Parathyroid adenoma (tissue), 2 donors: ENCODE data around the gene ZSCAN5B.
A peak's percentile ranks its signal among the peaks of the same experiment; 100 is the strongest.
"Not testable (repeated sequence)": the region's sequence is repeated elsewhere in the genome, so short reads cannot be mapped to it uniquely, and the experiment has no call there.

ENCODE experiments used
- H2AFZ ChIP-seq: fragments of 300-600 bp; sonication (generic); one replicate; pipeline ENCODE4 v1.7.0; 2017; ENCODE audit warnings: antibody characterized with exemption, mild to moderate bottlenecking
- H3K27ac ChIP-seq: fragments of 300-600 bp; sonication (generic); one replicate; pipeline ENCODE4 v1.7.0; 2017
- H3K27me3 ChIP-seq: fragments of 300-600 bp; sonication (generic); one replicate; pipeline ENCODE4 v1.7.0; 2017; ENCODE audit warnings: low read length; ENCODE audit not compliant: control insufficient read depth, insufficient read depth
- H3K36me3 ChIP-seq: fragments of 300-600 bp; sonication (generic); one replicate; pipeline ENCODE4 v1.7.0; 2017; ENCODE audit warnings: low read length; ENCODE audit not compliant: control insufficient read depth, insufficient read depth
- H3K4me1 ChIP-seq: fragments of 300-600 bp; sonication (generic); one replicate; pipeline ENCODE4 v1.7.0; 2017; ENCODE audit warnings: control low read depth
- H3K4me2 ChIP-seq: fragments of 300-600 bp; sonication (generic); one replicate; pipeline ENCODE4 v1.7.0; 2017; ENCODE audit warnings: low read length
- H3K4me3 ChIP-seq: fragments of 300-600 bp; sonication (generic); one replicate; pipeline ENCODE4 v1.7.0; 2017; ENCODE audit warnings: low read depth, low read length
- H3K79me2 ChIP-seq: fragments of 300-600 bp; sonication (generic); one replicate; pipeline ENCODE4 v1.7.0; 2017; ENCODE audit warnings: control low read depth
- H3K9ac ChIP-seq: fragments of 300-600 bp; sonication (generic); one replicate; pipeline ENCODE4 v1.7.0; 2017; ENCODE audit warnings: mild to moderate bottlenecking
- H3K9me3 ChIP-seq: fragments of 300-600 bp; sonication (generic); one replicate; pipeline ENCODE4 v1.7.0; 2017; ENCODE audit warnings: low read length; ENCODE audit not compliant: control insufficient read depth
- TF ChIP-seq, protein P1 (sequence below): fragments of 300-600 bp; sonication (generic); IDR thresholded peaks from one replicate; pipeline ENCODE4 v1.7.0; 2017; ENCODE audit warnings: antibody characterized with exemption, mild to moderate bottlenecking
- donor health status: primary hyperparathyroidism.

ZSCAN5B gene

GRCh38 chr19:56218961-56219360 lies 21.4 kb upstream of the ZSCAN5B start:
- Histone ChIP-seq H3K27ac (no peak overlapping the region), H2AFZ (no peak overlapping the region), H3K4me2 (no peak overlapping the region), H3K27me3 (no peaks in the 10 kb centered on the region), H3K36me3 (no peaks in the 10 kb centered on the region), H3K9ac (no peak overlapping the region), H3K79me2 (no peaks in the 10 kb centered on the region), H3K4me3 (no peak overlapping the region), H3K9me3 (no peaks in the 10 kb centered on the region), H3K4me1 (no peaks in the 10 kb centered on the region)
- TF ChIP-seq, protein P1, sequence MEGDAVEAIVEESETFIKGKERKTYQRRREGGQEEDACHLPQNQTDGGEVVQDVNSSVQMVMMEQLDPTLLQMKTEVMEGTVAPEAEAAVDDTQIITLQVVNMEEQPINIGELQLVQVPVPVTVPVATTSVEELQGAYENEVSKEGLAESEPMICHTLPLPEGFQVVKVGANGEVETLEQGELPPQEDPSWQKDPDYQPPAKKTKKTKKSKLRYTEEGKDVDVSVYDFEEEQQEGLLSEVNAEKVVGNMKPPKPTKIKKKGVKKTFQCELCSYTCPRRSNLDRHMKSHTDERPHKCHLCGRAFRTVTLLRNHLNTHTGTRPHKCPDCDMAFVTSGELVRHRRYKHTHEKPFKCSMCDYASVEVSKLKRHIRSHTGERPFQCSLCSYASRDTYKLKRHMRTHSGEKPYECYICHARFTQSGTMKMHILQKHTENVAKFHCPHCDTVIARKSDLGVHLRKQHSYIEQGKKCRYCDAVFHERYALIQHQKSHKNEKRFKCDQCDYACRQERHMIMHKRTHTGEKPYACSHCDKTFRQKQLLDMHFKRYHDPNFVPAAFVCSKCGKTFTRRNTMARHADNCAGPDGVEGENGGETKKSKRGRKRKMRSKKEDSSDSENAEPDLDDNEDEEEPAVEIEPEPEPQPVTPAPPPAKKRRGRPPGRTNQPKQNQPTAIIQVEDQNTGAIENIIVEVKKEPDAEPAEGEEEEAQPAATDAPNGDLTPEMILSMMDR: no peak

DNA sequence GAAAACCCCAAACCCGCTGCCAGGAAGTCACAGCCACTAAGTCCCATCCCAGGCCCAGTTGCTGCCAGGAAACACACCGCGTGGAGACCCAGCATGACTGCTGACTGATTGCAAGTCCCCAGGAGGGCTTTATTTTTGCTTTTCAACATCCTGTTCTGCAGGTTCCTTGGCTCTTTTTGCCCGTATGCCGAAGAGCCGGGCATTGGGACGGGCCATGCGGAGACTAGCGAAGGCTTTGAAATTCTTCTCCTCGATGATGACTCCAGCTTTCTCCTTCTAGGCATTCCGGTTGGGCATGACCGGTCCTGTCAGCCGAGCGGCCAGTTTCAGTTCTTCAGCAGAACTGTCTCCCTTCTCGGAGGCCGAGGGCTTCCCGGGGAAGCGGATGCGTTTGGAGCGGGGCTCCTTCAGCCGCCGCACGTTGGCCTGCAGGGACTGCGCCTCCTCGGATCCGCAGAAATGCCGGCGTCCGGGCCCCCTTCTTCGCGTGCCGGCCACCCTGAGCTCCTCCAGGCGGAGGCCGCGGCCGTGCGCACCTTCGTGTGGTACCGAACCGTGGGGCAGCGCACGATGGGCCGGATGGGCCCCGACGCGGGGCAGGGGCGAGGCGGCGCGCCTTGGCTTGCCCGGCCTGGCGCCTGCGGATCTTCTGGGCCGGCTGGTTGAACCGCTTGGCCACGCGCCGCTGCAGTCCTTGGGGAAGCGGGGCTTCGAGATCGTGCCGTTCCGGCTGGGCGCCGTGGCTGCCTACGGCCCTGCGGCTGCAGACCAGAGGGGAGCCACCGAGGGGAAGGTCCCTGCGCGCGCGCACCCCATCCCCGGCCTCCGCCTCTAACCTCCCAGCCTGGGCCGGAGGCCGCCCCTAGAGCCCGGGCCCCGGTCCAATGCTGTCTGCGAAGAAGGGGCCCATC lies 19.7 kb upstream of the ZSCAN5B start:
- H3K9me3 ChIP-seq: no peaks in the 10 kb centered on the region
- H3K4me1 ChIP-seq: no peaks in the 10 kb centered on the region
- no peak overlapping the region for H3K27ac ChIP-seq
- no peaks in the 10 kb centered on the region for H3K79me2 ChIP-seq
- H3K4me2 ChIP-seq: peak overlapping the region; percentile 90
- peak overlapping the region; percentile 85 for H2AFZ ChIP-seq
- TF ChIP-seq, protein P1: no peak
- H3K36me3 ChIP-seq: no peaks in the 10 kb centered on the region
- H3K27me3 ChIP-seq: no peaks in the 10 kb centered on the region
- peak overlapping the region; percentile 41 for H3K4me3 ChIP-seq
- H3K9ac ChIP-seq: no peak overlapping the region

- Histone ChIP-seq H3K4me3 (no peak overlapping the region), H3K27ac (no peak overlapping the region), H3K9ac (no peak overlapping the region), H3K4me1 (no peaks in the 10 kb centered on the region), H3K4me2 (no peak overlapping the region), H3K9me3 (no peaks in the 10 kb centered on the region), H3K36me3 (no peaks in the 10 kb centered on the region), H3K79me2 (no peaks in the 10 kb centered on the region), H2AFZ (no peak overlapping the region), H3K27me3 (no peaks in the 10 kb centered on the region)
- TF ChIP-seq, protein P1: no peak
These were observed 14.1 kb upstream of the ZSCAN5B start for GRCh38 chr19:56211718-56212117.

DNA sequence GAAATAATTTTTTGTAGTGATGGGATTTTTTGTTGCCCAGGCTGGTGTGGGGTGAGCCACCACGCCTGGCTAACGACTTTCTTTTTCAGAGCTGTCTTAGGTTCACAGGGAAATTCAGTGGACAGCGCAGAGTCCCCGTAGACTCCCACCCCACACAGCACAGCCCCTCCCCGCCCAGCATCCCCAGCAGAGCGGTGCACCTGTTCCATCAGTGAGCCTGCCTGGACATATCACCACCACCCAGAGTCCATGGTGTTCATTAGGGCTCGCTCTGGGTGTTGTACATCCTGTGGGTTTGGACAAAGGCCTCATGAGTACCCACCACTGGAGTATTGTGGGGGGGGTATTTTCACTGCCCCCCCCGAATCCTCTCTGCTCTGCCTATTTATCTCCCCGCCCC lies 12.5 kb upstream of the ZSCAN5B start:
- not testable (repeated sequence) for H3K36me3 ChIP-seq, H3K9ac ChIP-seq, H3K4me3 ChIP-seq, H3K4me1 ChIP-seq, H3K4me2 ChIP-seq, H3K9me3 ChIP-seq, H2AFZ ChIP-seq, H3K27me3 ChIP-seq, H3K79me2 ChIP-seq, H3K27ac ChIP-seq

GRCh38 chr19:56209091-56209490 lies 11.5 kb upstream of the ZSCAN5B start:
- H3K36me3 ChIP-seq: no peaks in the 10 kb centered on the region
- H3K27me3 ChIP-seq: no peaks in the 10 kb centered on the region
- no peaks in the 10 kb centered on the region for H3K9me3 ChIP-seq
- H3K9ac ChIP-seq: no peak overlapping the region
- TF ChIP-seq, protein P1: no peak
- H3K4me3 ChIP-seq: no peak overlapping the region
- H3K27ac ChIP-seq: no peak overlapping the region
- no peak overlapping the region for H2AFZ ChIP-seq
- H3K4me2 ChIP-seq: no peak overlapping the region
- H3K4me1 ChIP-seq: no peaks in the 10 kb centered on the region
- no peaks in the 10 kb centered on the region for H3K79me2 ChIP-seq

DNA sequence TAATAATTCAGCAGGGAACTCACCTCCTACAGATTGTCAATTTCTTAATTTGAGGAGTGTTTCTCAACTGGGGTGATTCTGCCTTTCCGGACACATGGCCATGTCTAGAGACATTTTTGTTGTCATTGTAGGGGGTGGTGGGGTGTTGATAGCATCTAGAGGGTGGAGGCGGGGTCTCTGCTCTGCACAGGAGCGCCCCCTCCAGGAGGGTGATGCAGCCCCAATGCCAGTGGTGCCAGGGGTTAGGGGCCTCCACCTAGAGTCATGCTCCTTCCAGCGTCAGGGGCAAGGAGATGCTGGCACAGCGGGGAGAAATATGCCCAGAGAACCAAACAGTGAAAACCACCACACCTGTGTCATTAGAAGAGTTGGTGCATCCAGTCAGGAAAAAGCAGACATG lies 10.0 kb upstream of the ZSCAN5B start:
- H3K4me3 ChIP-seq, H3K4me2 ChIP-seq, H3K36me3 ChIP-seq, H3K27me3 ChIP-seq, H3K79me2 ChIP-seq, H3K27ac ChIP-seq, H2AFZ ChIP-seq, H3K4me1 ChIP-seq, H3K9me3 ChIP-seq, H3K9ac ChIP-seq: not testable (repeated sequence)
